HG03103 (cell line): Measurements from ENCODE around the gene SHISA2.
"Not testable (repeated sequence)": the region's sequence is repeated elsewhere in the genome, so short reads cannot be mapped to it uniquely, and the experiment has no call there.

ENCODE experiments used
- ATAC-seq: cut with Tn5 transposase; IDR thresholded peaks from one replicate; pipeline ENCODE4 v1.9.1; 2021; ENCODE audit warnings: low read depth; ENCODE audit not compliant: unreplicated experiment

Gene SHISA2

DNA sequence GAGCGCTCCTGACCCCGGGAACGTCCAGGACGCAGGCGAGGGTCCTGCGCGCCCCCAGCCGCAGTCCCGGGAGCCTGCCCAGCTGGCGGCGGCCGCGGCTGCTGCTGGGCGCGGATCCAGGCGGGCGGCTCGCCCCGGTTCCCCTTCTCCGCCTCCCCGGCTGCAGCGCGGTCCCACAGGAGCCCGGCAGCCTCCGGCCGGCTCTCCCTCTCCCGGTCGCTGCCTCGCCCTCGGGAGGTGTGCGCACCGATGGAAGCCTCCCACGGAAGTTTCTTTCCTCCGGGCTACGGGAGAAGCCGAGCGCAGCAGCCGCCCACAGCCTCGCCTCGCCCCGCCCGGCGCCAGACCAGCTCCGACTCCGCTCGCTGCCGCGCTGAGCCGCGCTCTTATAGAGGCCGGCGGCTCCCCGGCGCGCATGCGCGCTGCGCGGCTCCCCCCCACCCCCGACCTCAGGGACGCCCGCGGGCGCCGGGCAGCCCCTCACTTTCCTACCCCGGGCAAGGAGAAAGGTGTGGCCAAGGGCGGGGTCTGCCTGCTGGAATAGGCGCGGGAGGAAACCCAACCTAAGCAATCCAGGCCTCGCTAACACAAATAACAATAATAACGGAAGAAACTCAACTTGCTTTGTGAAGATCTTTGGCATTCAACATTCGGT lies at the start of gene SHISA2:
SHISA2 (minus strand) TSS at position 360 of the 655 bp plus-strand sequence. CDS start 1,041 bp downstream, outside the sequence.
- no peak for ATAC-seq

DNA sequence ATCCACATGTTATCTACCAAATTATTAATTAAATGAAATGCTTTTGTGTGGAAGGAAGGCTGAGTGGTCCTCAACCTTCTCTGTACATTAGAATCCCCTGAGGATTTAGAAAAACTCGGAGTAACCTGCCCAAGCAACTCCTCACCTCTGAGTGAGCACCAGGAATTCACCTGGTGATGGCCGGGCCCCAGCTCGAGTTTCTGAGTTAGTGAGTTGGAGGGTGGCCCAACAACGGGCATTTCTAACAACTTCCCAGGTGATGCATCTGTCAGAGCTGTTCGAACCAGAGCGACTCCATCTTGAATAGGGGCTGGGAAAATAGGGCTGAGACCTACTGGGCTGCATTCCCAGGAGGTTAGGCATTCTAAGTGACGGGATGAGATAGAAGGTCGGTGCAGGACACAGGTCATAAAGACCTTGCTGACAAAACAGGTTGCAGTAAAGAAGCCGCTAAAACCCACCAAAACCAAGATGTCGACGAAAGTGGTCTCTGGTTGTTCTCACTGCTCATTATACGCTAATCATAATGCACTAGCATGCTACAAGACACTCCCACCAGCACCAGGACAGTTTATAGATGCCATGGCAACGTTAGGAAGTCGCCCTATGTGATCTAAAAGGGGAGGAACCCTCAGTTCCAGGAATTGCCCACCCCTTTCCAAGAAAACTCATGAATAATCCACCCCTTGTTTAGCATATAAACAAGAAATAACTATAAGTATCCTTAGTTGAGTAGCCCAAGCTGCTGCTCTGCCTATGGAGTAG lies 44.2 kb upstream of the SHISA2 start:
- ATAC-seq, result no peak

DNA sequence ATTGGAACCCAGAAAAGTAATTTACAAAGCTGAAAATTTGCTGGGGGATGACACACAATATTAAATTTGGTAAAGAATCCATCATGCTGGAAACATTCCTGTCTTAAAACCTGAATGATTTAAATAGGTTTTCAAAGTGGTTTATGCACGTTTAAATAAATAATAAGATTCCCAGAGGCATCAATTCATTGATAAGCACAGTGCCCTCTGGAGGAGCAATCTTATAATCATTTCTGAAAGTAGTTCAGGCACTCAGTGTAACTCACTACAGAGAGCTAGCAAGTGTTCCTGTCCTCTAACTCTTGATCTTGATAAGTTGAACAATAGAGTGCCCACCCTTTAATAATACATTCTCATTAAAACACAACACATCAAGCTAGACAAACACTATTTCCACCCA lies 43.5 kb upstream of the SHISA2 start:
- ATAC-seq, result no peak

DNA sequence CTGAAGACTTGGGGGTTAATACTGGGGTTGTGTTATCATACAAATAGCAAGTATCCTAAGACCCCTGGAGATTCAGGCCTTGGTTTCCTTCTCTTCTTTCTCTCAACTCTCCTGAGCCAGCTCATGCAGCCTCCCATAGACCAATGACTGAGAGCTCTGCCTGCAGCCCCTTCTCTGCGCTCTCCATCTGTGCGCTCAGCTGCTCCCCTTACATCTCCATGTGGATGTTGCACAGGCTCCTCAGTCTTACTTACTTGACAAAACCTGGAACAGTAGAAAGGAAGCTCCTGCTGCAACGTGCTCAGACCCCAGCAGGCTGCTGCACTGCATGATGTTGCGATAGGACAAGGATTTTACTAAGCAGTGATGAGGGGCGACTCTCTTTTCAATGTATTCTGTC lies 25.0 kb upstream of the SHISA2 start:
- ATAC-seq, result not testable (repeated sequence)

DNA sequence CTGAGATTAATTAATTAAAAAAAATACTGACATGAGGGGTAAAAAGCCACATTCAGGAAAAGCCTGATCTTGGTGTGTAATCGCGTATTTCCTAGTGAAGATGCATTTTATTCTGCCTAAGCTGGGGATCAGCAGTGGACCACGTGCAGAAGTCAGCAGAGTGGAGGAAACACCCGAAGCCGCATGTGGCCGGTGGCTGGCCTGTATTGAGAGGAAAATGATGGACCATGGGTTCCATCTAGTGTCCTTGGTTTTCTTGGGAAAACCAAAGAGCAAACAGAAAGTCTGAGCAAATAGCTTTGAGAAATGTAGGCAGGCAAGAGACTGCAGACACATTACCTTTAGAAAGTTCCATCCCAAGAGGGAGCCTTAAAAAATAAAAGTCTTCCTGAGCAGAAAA lies 23.7 kb upstream of the SHISA2 start:
- ATAC-seq, result no peak

DNA sequence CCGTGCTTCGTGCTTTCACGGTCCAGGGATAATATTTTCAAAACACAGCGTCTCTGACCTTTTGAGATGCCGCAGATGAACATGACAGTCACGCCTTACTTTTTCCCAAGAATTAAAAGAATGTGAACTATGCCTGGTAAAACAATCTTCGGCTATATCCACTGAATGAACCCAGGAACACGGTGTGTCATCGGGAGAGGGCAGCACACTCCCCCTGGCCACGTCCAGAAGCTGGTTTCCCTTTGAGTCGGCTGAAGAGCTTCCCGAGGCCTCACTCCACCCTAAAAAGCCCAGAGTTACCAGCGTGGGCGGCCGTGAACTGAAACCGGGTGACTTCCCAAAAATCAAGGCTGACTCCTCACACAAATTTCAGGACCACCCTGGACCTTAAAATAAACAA lies 22.9 kb upstream of the SHISA2 start:
- no peak for ATAC-seq

DNA sequence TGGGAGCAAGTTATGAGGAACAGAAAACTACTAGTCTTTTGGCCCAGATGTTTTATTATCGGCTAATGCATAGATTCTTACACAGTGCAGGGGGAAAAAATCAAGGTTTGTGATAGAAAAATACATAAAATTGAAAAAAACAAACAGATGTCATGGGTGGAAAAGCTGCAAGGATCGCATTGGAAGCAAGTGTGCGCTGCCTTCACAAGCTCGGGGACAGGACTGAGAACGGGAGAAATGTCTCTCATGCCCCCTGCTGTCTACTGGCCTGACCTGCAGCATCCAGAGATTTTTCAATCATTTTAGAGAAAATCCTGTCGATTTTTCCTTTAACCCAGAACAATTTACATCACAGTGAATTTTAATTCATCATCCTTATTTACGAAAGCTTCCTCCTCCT lies 20.5 kb upstream of the SHISA2 start:
- not testable (repeated sequence) for ATAC-seq

DNA sequence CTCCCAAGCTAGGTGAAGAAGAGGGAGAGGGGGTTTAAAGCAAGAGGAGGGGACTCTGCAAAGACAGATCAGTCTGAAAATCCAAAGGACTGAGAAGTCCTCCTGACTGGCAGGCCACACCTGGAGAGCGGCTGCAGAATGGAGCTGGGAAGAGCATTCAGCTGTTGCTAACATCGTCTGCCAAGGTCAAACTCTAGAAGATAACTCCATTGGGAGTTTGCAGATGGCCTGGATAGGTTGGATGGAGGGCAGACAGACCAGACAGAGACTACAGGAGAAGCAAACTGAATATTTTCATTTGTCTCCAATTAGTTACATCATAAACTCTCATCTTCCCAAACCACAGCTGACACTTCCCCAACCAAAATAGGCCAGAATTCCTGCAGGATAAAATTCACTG lies 19.9 kb upstream of the SHISA2 start:
- ATAC-seq, result no peak

DNA sequence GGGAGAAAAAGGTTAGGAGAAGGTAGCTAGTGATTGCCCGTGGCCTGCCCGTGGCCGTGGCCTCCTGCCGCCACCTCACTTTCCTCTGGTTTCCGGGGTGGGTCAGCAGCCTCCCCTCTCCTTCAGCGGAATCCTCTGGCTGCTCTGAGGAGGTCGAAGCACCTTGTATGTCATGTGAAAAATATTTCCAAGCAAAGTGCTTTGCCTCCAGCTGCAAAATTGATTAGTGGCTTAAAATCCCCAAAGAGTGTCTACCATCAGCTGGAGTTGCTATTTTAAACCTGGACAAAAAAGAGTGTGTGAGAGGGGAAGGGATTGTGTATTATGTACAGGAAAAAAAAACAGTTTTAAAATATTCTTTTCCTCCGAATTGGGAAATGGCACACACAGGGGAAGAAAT lies 17.8 kb upstream of the SHISA2 start:
- ATAC-seq, result not testable (repeated sequence)

DNA sequence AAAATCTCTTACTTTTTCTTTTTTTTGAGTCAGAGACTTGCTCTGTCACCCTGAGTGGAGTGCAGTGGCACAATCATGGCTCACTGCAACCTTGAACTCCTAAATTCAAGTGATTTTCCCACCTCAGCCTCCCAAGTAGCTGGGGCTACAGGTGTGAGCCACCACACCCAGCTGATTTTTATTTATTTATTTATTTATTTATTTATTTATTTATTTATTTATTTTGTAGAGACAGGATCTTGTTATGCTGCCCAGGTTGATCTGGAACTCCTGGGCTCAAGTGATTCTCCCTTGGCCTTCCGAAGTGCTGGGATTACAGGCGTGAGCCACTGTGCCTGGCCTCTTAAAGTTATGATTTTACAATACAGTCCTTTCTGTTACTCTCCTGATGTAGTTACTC lies 16.6 kb upstream of the SHISA2 start:
- ATAC-seq, result not testable (repeated sequence)

DNA sequence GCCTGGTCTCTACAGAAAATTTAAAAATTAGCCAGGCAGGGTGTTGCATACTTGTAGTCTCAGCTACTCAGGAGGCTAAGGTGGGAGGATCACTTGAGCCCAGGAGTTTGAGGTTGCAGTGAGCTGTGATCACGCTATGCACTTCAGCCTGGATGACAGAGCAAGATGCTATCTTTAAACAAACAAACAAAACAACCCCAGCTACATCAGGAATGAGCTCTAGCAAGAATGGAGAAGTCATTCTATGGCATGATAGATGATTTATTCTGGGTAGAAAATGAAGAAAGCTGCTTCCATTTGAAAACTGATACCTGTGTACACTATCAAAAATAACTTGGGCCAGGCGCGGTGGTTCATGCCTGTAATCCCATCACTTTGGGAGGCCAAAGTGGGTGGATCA lies 15.8 kb upstream of the SHISA2 start:
- no peak for ATAC-seq

DNA sequence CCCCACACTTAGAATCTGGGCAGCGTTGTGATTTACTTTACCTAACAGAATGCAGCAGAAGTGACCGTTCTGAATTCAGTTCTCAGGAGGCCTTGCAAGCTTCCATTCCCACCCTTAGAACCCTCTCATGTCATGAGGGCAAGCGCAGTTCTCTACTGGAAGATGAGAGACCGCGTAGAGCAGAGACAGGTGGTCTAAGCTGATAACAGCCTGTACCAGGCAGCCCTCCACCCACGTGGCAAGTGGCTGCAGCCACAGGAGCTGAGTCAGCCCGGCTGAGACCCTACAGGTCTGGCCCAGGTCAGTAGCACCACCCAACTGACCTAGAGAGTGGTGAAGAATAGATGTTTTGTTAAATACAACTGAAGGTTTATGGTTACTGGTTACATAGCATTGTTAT lies 14.7 kb upstream of the SHISA2 start:
- not testable (repeated sequence) for ATAC-seq

DNA sequence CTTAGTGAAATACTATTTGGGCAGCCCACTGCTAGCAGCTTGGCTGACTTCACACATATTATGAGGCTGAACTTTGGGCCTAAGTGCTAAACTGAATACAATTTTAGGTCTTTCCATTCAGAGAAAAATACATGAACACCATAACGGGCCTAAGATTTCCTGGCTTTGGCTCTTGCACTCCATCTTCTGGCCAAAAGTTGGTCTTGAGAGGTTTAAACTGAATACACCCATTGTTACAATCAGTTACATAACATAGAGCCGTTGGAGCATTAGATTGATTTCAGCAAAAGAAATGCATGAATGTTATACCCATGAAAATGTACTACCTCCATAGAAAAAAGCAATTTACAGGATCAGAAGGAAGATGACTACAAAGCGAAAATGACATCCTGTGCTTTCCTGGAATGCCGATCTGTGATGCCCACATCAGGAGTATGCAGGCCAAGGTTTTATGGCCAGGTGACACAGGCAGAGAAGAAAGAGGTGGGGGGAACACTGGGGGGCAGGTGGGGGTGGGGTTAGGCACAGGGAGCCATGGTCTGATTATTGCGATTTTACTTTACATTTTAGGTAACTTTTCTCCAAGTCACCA lies 11.1 kb upstream of the SHISA2 start:
- no peak for ATAC-seq

DNA sequence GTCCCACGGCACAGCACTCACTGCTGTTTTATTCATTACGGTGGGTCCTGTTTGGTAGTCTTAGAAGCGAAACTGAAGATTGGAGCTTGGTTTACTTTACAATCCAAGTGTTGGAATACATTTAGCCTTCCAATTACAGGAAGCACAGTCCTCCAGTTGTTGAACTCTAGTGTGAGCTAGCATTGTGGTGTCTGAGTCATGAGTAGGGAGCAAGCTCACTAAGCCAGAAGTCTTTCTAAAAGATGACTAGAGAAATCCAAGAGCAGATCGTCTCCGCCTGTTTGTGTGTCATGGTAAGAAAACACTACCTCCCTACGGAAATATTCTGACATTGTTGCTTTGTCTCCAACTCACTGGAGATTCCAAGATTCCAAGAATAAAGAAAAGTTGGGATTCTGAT lies 10.1 kb upstream of the SHISA2 start:
- ATAC-seq, result no peak

DNA sequence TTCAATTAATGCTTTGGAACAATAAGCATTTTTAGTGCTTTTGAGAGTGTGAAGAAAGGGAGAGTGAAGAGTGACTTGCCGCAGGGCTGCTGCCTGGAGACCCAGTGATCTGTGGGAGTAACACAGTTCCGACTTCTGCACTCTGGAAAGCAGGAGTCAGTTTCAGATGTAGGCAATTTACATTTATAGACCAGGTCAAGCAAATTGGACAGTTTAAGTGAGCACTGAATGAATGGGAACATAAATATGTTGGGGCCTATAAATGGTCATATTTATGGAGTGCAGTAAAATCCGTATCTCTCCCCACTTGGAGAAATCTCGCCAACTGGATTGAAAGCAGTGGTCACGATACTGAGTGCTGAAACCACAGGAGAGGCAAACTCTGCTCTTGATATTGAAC lies 9.4 kb upstream of the SHISA2 start:
- no peak for ATAC-seq

DNA sequence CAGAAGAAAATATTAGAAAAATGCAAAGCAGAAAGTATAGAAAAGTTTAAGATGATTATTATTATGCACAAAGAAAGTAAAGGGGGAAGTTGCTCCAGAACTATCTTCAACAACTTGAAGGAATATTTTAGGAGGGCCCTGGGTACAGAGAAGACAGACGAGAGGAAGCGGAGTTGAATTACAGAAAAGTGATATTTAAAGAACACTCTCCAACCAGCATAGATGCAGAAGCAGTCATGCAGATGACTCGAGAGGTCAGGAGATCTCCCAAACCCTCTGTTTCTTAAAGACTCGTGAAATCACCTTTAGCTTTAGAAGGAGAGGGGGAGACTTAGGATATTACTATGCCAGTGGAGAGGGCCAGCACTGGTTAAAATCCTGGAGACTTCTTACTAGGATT lies 8.5 kb upstream of the SHISA2 start:
- ATAC-seq, result no peak

DNA sequence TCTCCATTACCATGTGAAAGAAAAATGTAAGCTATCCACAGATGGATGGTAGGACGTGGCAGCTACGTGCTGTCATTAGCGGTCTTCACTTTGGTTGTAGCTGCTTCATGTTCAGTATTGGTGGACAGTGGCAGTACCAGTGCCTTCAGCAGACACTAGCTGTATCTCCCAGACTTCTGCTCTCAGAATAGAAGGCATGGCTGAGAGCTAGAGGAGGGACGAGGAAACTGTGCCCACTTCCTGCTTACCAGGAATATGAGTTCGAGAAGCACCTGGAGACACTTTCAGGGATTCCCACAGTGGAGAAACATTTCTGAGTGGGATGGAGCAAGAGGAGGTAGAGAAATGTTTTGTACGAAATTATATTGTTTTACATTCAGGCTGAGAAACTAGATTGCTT lies 6.9 kb upstream of the SHISA2 start:
- ATAC-seq, result no peak

DNA sequence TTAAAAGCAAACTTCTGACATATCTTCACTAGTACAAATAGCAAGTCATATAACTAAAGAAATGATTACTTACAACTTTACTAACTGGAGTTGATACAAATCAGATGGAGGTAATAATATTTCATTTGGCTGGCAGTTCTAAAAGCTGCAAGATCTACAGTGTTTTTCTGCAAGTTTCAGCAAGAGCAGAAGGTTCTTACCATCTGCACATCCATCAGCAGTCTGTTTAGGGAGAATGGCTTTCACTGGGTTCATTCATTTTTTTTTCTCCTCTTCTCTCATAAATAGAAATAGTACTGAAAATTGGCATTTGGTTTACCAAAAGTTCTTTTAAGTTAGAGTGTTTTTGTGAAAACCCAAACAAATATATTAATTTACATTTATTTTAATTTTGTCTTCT lies 3.1 kb upstream of the SHISA2 start:
- no peak for ATAC-seq

DNA sequence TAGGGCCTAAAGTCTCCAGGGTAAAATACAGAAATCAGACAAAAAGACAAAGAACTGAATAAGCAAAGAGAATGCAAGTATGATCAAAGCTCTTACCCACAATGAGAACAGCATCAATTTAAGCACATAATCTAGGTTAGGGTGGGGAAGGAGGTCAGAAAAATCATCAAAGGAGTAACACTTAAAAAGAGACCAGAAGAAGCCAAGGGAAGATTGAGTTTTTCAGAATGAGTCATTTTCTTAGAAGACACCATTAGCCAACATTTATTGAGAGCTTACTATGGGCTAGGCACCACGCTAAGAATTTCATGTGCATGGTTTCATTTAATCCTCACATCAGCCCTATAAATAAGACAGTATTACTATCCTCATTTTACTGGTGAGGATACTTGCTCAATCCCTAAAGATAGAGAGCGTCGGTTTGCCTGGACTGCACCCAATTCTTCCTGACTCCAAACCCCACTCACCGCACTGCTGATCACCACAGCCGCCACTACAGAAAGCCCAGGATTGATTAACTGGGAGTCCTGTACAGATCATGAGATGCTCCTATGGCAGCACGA lies 1.7 kb upstream of the SHISA2 start:
- ATAC-seq, result no peak

DNA sequence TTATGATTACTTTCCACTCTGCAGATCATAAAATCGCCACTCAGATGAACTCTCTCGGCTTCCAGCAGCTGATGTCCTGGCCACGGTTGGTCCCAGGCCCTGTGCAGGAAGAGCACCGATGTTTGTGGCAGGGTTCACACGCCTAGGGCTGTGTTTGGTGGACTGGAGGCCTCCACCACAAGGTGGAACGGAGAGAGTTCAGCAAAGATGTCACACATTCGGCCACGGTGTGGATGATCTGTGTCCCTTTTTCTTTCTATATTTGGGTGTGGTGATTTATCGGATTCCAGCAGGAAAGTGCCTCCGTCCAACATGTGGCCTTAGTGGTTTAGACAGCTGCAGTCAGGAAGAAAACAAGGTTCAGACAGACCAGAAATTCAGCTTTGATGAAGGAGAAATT lies 521 bp upstream of the SHISA2 start:
- ATAC-seq, result no peak

DNA sequence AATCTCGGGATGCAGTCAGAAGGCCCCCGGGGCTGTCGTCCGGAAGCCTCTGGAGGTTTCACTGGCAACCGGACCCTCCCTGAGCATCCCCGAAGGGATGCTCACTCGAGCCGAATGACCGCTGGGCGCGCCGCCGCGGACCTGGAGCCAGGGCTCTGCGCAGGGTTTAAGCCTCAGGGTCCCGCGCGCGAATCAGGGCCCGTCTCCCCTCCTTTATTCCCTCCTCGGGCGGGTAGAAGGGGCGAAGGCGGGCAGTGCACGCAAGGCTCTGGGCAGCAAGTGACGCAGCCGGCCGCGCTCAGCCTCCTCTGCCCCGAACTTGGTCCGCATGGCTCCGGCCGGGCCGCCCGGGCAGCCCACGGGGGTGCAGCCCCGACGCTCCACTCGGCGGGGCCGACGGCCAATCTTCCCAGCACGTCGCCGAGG lies 572 bp downstream of the SHISA2 start:
- no peak for ATAC-seq
